ENCODE results near the gene TSPYL2. TPM values are rescaled to one million over a fixed set of nuclear protein-coding genes. Genes with fewer than 3 reads are reported as not detected.

Gene TSPYL2
- total and polyA plus RNA-seq, 2 experiments from 2014 or later = 38.2 to 78.6 TPM

DNA sequence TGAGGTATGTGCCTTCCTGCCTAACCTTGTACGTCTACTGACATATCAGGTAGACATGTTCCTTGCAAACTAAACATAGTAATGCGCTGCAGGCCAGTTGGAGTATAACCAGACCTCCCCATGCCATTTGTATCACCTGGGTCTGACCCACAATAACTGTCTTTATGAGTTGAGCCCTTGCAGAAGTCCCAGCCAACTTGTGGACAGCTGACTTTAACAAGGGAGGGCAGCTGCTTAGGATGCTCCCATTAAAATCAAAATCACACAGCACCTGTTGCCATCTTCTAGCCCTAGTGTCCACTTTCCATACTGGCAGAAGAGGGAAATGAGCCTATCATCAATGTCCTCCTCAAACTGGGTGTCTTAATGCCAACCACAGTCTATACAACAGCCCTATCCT, 53.4 kb downstream of the TSPYL2 start:
- Histone ChIP-seq H3K4me1 (ENCODE audit: insufficient read depth) (no peaks in the 10 kb centered on the region), H3K4me2 (no peak overlapping the region), H3K36me3 (replicated peaks; ENCODE audit: insufficient read depth, low read depth) (no peaks in the 10 kb centered on the region), H3K9me3 (ENCODE audit: low read depth) (no peaks in the 10 kb centered on the region), H3K9me2 (replicated peaks; ENCODE audit: insufficient read depth) (no peaks in the 10 kb centered on the region), H4K20me1 (ENCODE audit: insufficient read depth, poor library complexity, severe bottlenecking) (no peaks in the 10 kb centered on the region), H2AFZ (no peak overlapping the region), H3K27ac (no peak overlapping the region), H3K79me2 (no peaks in the 10 kb centered on the region), H3K4me3 (no peak overlapping the region), H3K27me3 (no peaks in the 10 kb centered on the region)
- TF ChIP-seq EZH2 (IDR thresholded peaks at IDR 0.05; ENCODE audit: borderline replicate concordance) = no peak
- no peak for TF ChIP-seq EZH2phosphoT487 (IDR thresholded peaks at IDR 0.05; ENCODE audit: low read depth, severe bottlenecking, unreplicated experiment)
- TF ChIP-seq, protein P1, sequence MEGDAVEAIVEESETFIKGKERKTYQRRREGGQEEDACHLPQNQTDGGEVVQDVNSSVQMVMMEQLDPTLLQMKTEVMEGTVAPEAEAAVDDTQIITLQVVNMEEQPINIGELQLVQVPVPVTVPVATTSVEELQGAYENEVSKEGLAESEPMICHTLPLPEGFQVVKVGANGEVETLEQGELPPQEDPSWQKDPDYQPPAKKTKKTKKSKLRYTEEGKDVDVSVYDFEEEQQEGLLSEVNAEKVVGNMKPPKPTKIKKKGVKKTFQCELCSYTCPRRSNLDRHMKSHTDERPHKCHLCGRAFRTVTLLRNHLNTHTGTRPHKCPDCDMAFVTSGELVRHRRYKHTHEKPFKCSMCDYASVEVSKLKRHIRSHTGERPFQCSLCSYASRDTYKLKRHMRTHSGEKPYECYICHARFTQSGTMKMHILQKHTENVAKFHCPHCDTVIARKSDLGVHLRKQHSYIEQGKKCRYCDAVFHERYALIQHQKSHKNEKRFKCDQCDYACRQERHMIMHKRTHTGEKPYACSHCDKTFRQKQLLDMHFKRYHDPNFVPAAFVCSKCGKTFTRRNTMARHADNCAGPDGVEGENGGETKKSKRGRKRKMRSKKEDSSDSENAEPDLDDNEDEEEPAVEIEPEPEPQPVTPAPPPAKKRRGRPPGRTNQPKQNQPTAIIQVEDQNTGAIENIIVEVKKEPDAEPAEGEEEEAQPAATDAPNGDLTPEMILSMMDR (IDR thresholded peaks at IDR 0.05; ENCODE audit: poor library complexity) = no peak
- WGBS (ENCODE audit: low lambda C conversion rate, missing lambda C conversion rate) = 60% methylated on average over 2 of the region's 2 CpGs
- no peak for DNase-seq (ENCODE audit: low spot score)

Small RNAs within 50 kb of the gene (small RNA-seq; reads per million reads assigned to genes)
- gene AL591212.2 = not detected

Other genes with a start within 250 kb of the TSPYL2 start
- gene XAGE3, start 214.3 kb upstream of the TSPYL2 start, total RNA-seq = not detected in 2 replicates
- gene XAGE3, start 214.3 kb upstream of the TSPYL2 start, polyA plus RNA-seq = 0.34 TPM in 1 of 2 replicates, not detected in the other
- gene FAM156B, start 185.0 kb upstream of the TSPYL2 start, total RNA-seq = 15.3 and 20.1 TPM in 2 replicates
- gene FAM156B, start 185.0 kb upstream of the TSPYL2 start, polyA plus RNA-seq = 25.6 and 28.2 TPM in 2 replicates
- 10.8 and 16.9 TPM in 2 replicates for gene FAM156A, start 123.8 kb upstream of the TSPYL2 start, total RNA-seq
- gene FAM156A, start 123.8 kb upstream of the TSPYL2 start, polyA plus RNA-seq = 26.6 and 43.1 TPM in 2 replicates
- gene GPR173, start 33.6 kb upstream of the TSPYL2 start, total RNA-seq = 2.2 and 3.4 TPM in 2 replicates
- gene GPR173, start 33.6 kb upstream of the TSPYL2 start, polyA plus RNA-seq = 1.2 TPM in 2 replicates
- gene KANTR, start 11.8 kb downstream of the TSPYL2 start, total RNA-seq = 7.1 and 12.5 TPM in 2 replicates
- gene KANTR, start 11.8 kb downstream of the TSPYL2 start, polyA plus RNA-seq = 4.0 and 4.8 TPM in 2 replicates
- gene KDM5C, start 142.8 kb downstream of the TSPYL2 start, total RNA-seq = 107 and 144 TPM in 2 replicates
- 74.5 and 85.5 TPM in 2 replicates for gene KDM5C, start 142.8 kb downstream of the TSPYL2 start, polyA plus RNA-seq
- gene IQSEC2, start 199.2 kb downstream of the TSPYL2 start, total RNA-seq = 7.0 and 8.4 TPM in 2 replicates
- gene IQSEC2, start 199.2 kb downstream of the TSPYL2 start, polyA plus RNA-seq = 3.7 and 4.4 TPM in 2 replicates

Measured in hepatocyte (in vitro differentiated cells).